Endothelial cell (in vitro differentiated cells): ENCODE data around the gene ARHGAP23. TPM values are rescaled to one million over a fixed set of nuclear protein-coding genes. Genes with fewer than 3 reads are reported as not detected.

Experiments
- DNase-seq: peaks from one replicate; pipeline ENCODE4 v3.0.0; 2021; ENCODE audit warnings: low spot score
- H3K27ac Mint-ChIP-seq: one replicate; pipeline ENCODE4 v1.8.0; 2021; ENCODE audit warnings: mixed read lengths, inconsistent platforms; ENCODE audit not compliant: unreplicated experiment
- H3K27me3 Mint-ChIP-seq: one replicate; pipeline ENCODE4 v1.8.0; 2021; ENCODE audit warnings: mild to moderate bottlenecking, moderate library complexity, mixed read lengths, inconsistent platforms; ENCODE audit not compliant: unreplicated experiment
- H3K36me3 Mint-ChIP-seq: one replicate; pipeline ENCODE4 v1.8.0; 2021; ENCODE audit warnings: mild to moderate bottlenecking, low read depth, mixed read lengths, inconsistent platforms; ENCODE audit not compliant: unreplicated experiment
- H3K4me1 Mint-ChIP-seq: one replicate; pipeline ENCODE4 v1.8.0; 2021; ENCODE audit warnings: mild to moderate bottlenecking, mixed read lengths, inconsistent platforms; ENCODE audit not compliant: unreplicated experiment
- H3K4me3 Mint-ChIP-seq: one replicate; pipeline ENCODE4 v1.8.0; 2021; ENCODE audit warnings: mild to moderate bottlenecking, mixed read lengths, inconsistent platforms; ENCODE audit not compliant: unreplicated experiment
- H3K9me3 Mint-ChIP-seq: one replicate; pipeline ENCODE4 v1.8.0; 2021; ENCODE audit warnings: mixed read lengths, inconsistent platforms; ENCODE audit not compliant: unreplicated experiment
- total RNA-seq: library from RNA; stranded (reverse); fragmentation: NEBNext Ultra II Directional; extraction: Animal tissue kit (Norgen Biotek cat#: 25700); gene quantifications from one replicate; pipeline ENCODE4 v1.2.1, GENCODE V29; 2021; ENCODE audit not compliant: unreplicated experiment
- TF ChIP-seq, protein P1 (sequence below): fragments of 200-600 bp; sonication (generic); IDR thresholded peaks from one replicate; pipeline ENCODE4 v1.5.0; 2021; ENCODE audit warnings: antibody characterized with exemption; ENCODE audit not compliant: unreplicated experiment

Gene ARHGAP23
- total RNA-seq, 1 donor from 2014 or later, result 70.5 TPM

DNA sequence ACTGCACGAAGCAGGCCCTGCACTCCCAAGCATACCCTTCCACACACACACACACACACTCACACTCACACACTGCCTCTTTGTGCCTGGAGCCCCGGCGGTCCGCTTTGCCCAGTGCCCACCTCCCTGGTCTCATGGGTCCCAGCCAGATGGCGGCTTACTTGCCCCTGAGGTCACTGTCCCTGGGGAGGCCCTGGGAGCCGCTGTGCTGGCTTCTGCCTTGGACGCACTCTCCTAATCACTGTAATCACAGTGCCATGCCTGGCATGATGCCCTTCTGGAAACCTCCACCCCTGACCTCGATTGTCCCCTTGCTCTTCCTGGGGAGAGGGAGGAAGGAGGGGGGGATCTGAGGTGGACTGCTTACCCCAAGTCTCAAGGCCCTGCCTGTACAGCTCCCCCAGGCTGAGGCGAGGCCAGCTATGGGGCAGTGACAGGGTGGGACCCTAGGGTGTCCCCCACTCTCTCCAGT lies 36.0 kb downstream of the ARHGAP23 start:
- no peaks in the 10 kb centered on the region for H3K9me3 Mint-ChIP-seq
- H3K4me1 Mint-ChIP-seq, result peaks cover 9% of the 10 kb centered on the region
- peaks cover 16% of the 10 kb centered on the region for H3K27me3 Mint-ChIP-seq
- DNase-seq, result no peak
- peak overlapping the region; percentile 79 for H3K4me3 Mint-ChIP-seq
- TF ChIP-seq, protein P1, sequence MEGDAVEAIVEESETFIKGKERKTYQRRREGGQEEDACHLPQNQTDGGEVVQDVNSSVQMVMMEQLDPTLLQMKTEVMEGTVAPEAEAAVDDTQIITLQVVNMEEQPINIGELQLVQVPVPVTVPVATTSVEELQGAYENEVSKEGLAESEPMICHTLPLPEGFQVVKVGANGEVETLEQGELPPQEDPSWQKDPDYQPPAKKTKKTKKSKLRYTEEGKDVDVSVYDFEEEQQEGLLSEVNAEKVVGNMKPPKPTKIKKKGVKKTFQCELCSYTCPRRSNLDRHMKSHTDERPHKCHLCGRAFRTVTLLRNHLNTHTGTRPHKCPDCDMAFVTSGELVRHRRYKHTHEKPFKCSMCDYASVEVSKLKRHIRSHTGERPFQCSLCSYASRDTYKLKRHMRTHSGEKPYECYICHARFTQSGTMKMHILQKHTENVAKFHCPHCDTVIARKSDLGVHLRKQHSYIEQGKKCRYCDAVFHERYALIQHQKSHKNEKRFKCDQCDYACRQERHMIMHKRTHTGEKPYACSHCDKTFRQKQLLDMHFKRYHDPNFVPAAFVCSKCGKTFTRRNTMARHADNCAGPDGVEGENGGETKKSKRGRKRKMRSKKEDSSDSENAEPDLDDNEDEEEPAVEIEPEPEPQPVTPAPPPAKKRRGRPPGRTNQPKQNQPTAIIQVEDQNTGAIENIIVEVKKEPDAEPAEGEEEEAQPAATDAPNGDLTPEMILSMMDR, result no peak
- H3K27ac Mint-ChIP-seq, result no peak overlapping the region
- H3K36me3 Mint-ChIP-seq, result peaks cover 44% of the 10 kb centered on the region

DNA sequence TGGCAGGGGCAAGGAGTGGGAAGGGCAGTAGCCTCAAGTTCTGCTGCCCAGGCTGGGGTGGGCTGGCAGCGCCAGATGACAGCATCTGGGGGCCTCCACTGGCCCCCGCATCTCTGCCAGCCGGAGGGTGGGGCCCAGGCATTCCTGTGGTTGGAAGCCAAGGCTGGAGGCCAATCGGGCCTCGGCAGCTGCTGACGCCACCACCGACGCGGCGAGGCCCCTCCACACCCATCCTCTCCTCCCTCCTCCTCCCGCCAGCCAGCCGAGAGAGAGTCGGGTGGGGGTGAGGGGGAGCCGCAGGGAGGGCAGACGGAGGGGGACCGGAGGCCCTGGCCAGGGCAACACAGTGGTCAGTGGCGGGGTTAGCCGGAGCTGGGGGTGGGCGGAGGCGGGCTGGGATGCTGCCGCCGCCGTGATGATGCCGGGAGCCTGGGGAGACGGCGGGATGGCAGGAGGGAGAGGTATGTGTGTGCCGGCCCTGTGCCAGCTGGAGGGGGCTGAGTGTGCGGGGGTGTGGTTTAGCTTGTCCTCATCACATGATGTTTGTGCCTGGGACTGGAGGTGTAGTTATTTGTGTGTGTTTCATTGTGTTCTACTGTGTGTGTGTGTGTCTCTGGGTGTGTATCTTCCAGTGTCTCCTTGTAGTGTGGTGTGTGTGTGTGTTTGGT lies 36.6 kb downstream of the ARHGAP23 start:
- Mint-ChIP-seq H3K9me3 (no peaks in the 10 kb centered on the region), H3K36me3 (peaks cover 44% of the 10 kb centered on the region), H3K4me1 (peaks cover 9% of the 10 kb centered on the region), H3K27ac (no peak overlapping the region), H3K4me3 (peak overlapping the region; percentile 65), H3K27me3 (peaks cover 16% of the 10 kb centered on the region)
- TF ChIP-seq, protein P1, result no peak
- no peak for DNase-seq

DNA sequence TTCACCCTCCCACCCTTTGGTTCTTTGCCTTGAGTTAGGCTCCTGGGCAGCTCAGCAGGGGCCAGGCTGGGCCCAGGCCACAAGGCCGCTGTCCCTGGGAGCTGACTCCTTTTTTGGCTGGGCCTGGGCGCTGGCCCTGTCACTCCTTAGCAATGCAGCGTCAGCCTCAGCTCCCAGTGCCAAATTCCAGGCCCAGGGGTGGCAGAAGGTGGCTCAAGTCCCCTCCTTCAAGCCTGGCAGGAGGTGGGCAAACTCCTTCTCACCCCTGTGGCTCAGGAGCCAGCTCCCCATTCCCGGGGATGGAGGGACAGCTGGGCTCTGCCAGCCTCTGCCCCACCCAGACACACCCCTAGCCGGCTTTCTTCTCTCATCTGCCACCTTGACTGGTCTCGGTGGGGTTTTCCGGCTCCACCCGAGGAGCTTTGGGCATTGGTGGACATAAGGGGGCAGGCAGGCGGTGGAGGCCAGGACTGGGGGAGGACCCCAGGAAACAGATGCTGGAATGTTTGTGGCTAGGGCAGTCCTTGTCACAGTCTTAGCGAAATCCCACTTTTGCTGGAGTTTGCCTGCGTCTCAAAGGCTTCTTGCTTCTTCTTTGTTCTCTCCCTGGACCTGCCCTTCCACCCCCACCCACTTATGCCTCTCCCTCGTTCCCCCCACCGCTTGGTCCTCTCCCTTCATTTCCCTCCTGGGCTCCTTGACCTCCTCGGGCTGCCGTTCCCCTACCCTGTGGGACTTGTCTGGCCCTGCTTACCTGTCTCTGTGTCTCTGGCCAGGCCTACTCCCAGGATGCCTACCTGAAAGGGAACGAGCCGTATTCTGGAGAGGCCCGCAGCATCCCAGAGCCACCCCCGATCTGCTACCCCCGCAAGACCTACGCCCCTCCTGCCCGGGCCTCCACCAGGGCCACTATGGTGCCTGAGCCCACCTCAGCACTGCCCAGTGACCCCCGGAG lies 37.4 kb downstream of the ARHGAP23 start:
- Mint-ChIP-seq H3K4me3 (peak overlapping the region; percentile 65), H3K27me3 (peaks cover 12% of the 10 kb centered on the region), H3K4me1 (peaks cover 13% of the 10 kb centered on the region), H3K9me3 (no peaks in the 10 kb centered on the region), H3K36me3 (peaks cover 42% of the 10 kb centered on the region), H3K27ac (peak overlapping the region; percentile 52)
- TF ChIP-seq, protein P1, result no peak
- DNase-seq, result no peak

DNA sequence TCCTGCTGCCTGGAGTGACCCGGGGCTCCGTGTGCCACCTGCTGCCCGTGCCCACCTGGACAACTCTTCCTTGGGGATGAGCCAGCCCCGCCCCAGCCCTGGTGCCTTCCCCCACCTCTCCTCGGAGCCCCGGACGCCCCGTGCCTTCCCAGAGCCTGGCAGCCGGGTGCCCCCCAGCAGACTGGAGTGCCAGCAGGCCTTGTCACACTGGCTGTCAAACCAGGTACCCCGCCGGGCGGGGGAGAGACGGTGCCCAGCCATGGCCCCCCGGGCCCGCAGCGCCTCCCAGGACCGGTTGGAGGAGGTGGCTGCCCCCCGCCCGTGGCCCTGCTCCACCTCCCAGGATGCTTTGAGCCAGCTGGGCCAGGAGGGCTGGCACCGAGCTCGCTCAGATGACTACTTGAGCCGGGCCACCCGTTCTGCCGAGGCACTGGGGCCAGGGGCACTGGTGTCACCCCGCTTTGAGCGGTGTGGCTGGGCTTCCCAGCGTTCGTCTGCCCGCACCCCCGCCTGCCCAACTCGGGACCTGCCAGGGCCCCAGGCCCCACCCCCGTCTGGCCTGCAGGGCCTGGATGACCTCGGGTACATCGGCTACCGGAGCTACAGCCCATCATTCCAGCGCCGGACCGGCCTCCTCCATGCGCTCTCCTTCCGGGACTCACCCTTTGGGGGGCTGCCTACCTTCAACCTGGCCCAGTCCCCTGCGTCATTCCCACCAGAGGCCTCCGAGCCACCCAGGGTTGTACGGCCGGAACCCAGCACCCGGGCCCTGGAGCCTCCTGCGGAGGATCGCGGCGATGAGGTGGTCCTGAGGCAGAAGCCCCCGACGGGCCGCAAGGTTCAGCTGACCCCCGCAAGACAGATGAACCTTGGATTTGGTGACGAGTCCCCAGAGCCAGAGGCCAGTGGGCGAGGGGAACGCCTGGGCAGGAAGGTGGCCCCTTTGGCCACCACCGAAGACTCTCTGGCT lies 38.4 kb downstream of the ARHGAP23 start:
- Mint-ChIP-seq H3K27ac (no peak overlapping the region), H3K27me3 (peaks cover 12% of the 10 kb centered on the region), H3K4me3 (no peak overlapping the region), H3K9me3 (no peaks in the 10 kb centered on the region), H3K4me1 (peaks cover 18% of the 10 kb centered on the region), H3K36me3 (peaks cover 50% of the 10 kb centered on the region)
- DNase-seq, result no peak
- TF ChIP-seq, protein P1, result no peak
